ENCODE data around the gene APIP.
"Not testable (repeated sequence)": the region's sequence is repeated elsewhere in the genome, so short reads cannot be mapped to it uniquely, and the experiment has no call there.

APIP gene

GRCh38 chr11:34899633-34900016, 16.6 kb downstream of the APIP start:
- H3K4me3 ChIP-seq (replicated peaks; ENCODE audit: low read depth, low read length) = no peak overlapping the region
- TF ChIP-seq, protein P1, sequence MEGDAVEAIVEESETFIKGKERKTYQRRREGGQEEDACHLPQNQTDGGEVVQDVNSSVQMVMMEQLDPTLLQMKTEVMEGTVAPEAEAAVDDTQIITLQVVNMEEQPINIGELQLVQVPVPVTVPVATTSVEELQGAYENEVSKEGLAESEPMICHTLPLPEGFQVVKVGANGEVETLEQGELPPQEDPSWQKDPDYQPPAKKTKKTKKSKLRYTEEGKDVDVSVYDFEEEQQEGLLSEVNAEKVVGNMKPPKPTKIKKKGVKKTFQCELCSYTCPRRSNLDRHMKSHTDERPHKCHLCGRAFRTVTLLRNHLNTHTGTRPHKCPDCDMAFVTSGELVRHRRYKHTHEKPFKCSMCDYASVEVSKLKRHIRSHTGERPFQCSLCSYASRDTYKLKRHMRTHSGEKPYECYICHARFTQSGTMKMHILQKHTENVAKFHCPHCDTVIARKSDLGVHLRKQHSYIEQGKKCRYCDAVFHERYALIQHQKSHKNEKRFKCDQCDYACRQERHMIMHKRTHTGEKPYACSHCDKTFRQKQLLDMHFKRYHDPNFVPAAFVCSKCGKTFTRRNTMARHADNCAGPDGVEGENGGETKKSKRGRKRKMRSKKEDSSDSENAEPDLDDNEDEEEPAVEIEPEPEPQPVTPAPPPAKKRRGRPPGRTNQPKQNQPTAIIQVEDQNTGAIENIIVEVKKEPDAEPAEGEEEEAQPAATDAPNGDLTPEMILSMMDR (IDR thresholded peaks at IDR 0.05; ENCODE audit: insufficient read depth, low read length, poor library complexity, severe bottlenecking) = no peak
- DNase-seq (ENCODE audit: extremely low read depth, insufficient read length) = no peak

GRCh38 chr11:34898474-34898873, 17.7 kb downstream of the APIP start:
- DNase-seq (ENCODE audit: extremely low read depth, insufficient read length) = no peak
- no peak overlapping the region for H3K4me3 ChIP-seq (replicated peaks; ENCODE audit: low read depth, low read length)
- H3K27me3 ChIP-seq (replicated peaks; ENCODE audit: control insufficient read depth, insufficient read depth, low read length) = no peaks in the 10 kb centered on the region
- TF ChIP-seq, protein P1 (IDR thresholded peaks at IDR 0.05; ENCODE audit: insufficient read depth, low read length, poor library complexity, severe bottlenecking) = no peak
- H3K36me3 ChIP-seq (ENCODE audit: control insufficient read depth, insufficient read depth, low read length) = no peaks in the 10 kb centered on the region; the same call in 1 of the 2 replicates

More at GRCh38 chr11:34899633-34900016, 16.6 kb downstream of the APIP start:
- no peaks in the 10 kb centered on the region for H3K27me3 ChIP-seq (replicated peaks; ENCODE audit: control insufficient read depth, insufficient read depth, low read length)
- no peaks in the 10 kb centered on the region; the same call in 1 of the 2 replicates for H3K36me3 ChIP-seq (ENCODE audit: control insufficient read depth, insufficient read depth, low read length)

- TF ChIP-seq, protein P1 (IDR thresholded peaks at IDR 0.05; ENCODE audit: insufficient read depth, low read length, poor library complexity, severe bottlenecking) = no peak
Observed at GRCh38 chr11:34897171-34897870, 18.9 kb downstream of the APIP start.

DNA sequence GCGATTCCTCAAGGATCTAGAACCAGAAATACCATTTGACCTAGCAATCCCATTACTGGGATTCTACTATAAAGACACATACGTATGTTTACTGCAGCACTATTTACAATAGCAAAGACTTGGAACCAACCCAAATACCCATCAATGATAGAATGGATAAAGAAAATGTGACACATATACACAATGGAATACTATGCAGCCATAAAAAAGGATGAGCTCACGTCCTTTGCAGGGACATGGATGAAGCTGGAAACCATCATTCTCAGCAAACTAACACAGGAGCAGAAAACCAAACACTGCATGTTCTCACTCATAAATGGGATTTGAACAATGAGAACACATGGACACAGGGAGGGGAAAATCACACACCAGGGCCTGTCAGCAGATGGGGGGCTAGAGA, 20.0 kb downstream of the APIP start:
- H3K4me3 ChIP-seq (replicated peaks; ENCODE audit: low read depth, low read length); DNase-seq (ENCODE audit: extremely low read depth, insufficient read length); H3K27me3 ChIP-seq (replicated peaks; ENCODE audit: control insufficient read depth, insufficient read depth, low read length); H3K36me3 ChIP-seq (ENCODE audit: control insufficient read depth, insufficient read depth, low read length): not testable (repeated sequence)

More at GRCh38 chr11:34897171-34897870, 18.9 kb downstream of the APIP start:
- no peak for DNase-seq (ENCODE audit: extremely low read depth, insufficient read length)
- H3K4me3 ChIP-seq (replicated peaks; ENCODE audit: low read depth, low read length) = no peak overlapping the region
- no peaks in the 10 kb centered on the region for H3K27me3 ChIP-seq (replicated peaks; ENCODE audit: control insufficient read depth, insufficient read depth, low read length)
- H3K36me3 ChIP-seq (ENCODE audit: control insufficient read depth, insufficient read depth, low read length) = no peaks in the 10 kb centered on the region; the same call in 1 of the 2 replicates

GRCh38 chr11:34893416-34893815, 22.8 kb downstream of the APIP start:
- TF ChIP-seq, protein P1 (IDR thresholded peaks at IDR 0.05; ENCODE audit: insufficient read depth, low read length, poor library complexity, severe bottlenecking) = no peak
- no peak overlapping the region for H3K4me3 ChIP-seq (replicated peaks; ENCODE audit: low read depth, low read length)
- H3K27me3 ChIP-seq (replicated peaks; ENCODE audit: control insufficient read depth, insufficient read depth, low read length) = no peaks in the 10 kb centered on the region
- no peaks in the 10 kb centered on the region; the same call in none of the 2 replicates for H3K36me3 ChIP-seq (ENCODE audit: control insufficient read depth, insufficient read depth, low read length)
- no peak for DNase-seq (ENCODE audit: extremely low read depth, insufficient read length)

GRCh38 chr11:34891611-34892010, 24.6 kb downstream of the APIP start:
- TF ChIP-seq, protein P1 (IDR thresholded peaks at IDR 0.05; ENCODE audit: insufficient read depth, low read length, poor library complexity, severe bottlenecking) = no peak

More at GRCh38 chr11:34891611-34892010, 24.6 kb downstream of the APIP start:
- no peak for DNase-seq (ENCODE audit: extremely low read depth, insufficient read length)
- Histone ChIP-seq H3K27me3 (replicated peaks; ENCODE audit: control insufficient read depth, insufficient read depth, low read length) (no peaks in the 10 kb centered on the region), H3K4me3 (replicated peaks; ENCODE audit: low read depth, low read length) (no peak overlapping the region), H3K36me3 (ENCODE audit: control insufficient read depth, insufficient read depth, low read length) (no peaks in the 10 kb centered on the region; the same call in none of the 2 replicates)

All from GM06990 (cell line).